HEK293 (cell line): ENCODE data around the gene FRMD3.

ENCODE experiments used
- HOXC10 ChIP-seq: sonication (generic); formaldehyde crosslinking; IDR thresholded peaks from 2 replicates; pipeline ENCODE4 v1.8.1; 2023; ENCODE audit warnings: mild to moderate bottlenecking, missing genetic modification reagents
- ZBTB17 ChIP-seq: fragments of 450-650 bp; formaldehyde crosslinking; IDR thresholded peaks from 2 replicates; pipeline ENCODE4 v1.5.1; 2016; ENCODE audit warnings: missing biosample characterization, missing genetic modification characterization
- ZIC2 ChIP-seq: fragments of 450-650 bp; formaldehyde crosslinking; IDR thresholded peaks from 2 replicates; pipeline ENCODE4 v1.5.1; 2016; ENCODE audit warnings: missing biosample characterization, missing genetic modification characterization
- ZNF239 ChIP-seq: fragments of 450-650 bp; formaldehyde crosslinking; IDR thresholded peaks from 2 replicates; pipeline ENCODE4 v1.5.1; 2016; ENCODE audit warnings: missing biosample characterization, missing genetic modification characterization
- ZNF510 ChIP-seq: fragments of 450-650 bp; formaldehyde crosslinking; IDR thresholded peaks from 2 replicates; pipeline ENCODE4 v1.5.1; 2018; ENCODE audit warnings: mild to moderate bottlenecking, missing genetic modification characterization, missing biosample characterization; ENCODE audit not compliant: insufficient replicate concordance
- ZNF654 ChIP-seq: fragments of 450-650 bp; formaldehyde crosslinking; IDR thresholded peaks from 2 replicates; pipeline ENCODE4 v1.5.1; 2016; ENCODE audit warnings: low read depth, missing biosample characterization, missing genetic modification characterization
- ZNF660 ChIP-seq: fragments of 450-650 bp; IDR thresholded peaks from 2 replicates; pipeline ENCODE4 v1.5.1; 2018; ENCODE audit warnings: missing biosample characterization, mild to moderate bottlenecking, missing genetic modification characterization
- ZNF837 ChIP-seq: fragments of 450-650 bp; formaldehyde crosslinking; IDR thresholded peaks from 2 replicates; pipeline ENCODE4 v1.5.1; 2016; ENCODE audit warnings: missing biosample characterization, missing genetic modification characterization
- TF ChIP-seq, protein P1 (sequence below): fragments of 450-650 bp; formaldehyde crosslinking; IDR thresholded peaks from 2 replicates; pipeline ENCODE4 v1.5.1; 2016; ENCODE audit warnings: missing biosample characterization, missing genetic modification characterization
- TF ChIP-seq, protein P2 (sequence below): fragments of 450-650 bp; formaldehyde crosslinking; IDR thresholded peaks from 2 replicates; pipeline ENCODE4 v1.5.1; 2016; ENCODE audit warnings: missing biosample characterization, missing genetic modification characterization, borderline replicate concordance

DNA sequence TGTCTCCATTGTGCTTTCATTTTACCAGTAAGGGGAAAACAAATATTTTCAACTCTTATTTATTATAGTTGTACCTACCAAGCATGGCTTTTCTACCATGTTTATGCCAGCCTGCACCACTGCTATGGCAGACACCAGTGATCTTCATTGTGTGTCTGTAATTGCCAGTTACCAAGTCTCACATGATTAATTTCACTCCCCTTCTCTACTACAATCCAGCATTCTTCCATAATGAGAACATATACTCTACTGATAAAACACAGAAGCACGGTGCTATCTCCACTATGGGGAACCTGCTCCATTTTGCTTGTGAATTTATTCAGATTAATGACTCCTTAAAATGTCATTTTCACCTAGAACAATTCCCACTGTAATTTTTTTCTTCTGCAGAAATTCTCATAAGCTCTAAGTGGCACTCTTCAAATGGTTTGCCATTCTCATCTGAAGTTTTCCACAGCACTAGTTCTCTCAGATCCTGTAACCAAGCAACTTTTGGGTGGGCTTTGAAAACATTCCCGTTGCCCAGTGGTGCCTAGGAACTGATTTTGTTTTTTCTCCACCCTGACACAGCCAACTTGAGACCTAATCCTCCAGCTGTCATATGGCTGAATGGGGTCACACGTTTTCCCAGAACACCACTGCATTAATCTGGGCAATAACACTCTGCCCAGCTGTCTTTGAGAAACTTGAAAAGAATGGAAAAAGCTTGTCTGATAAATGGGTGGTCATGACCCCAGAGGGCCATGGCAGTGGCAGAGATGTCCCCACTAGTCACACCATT lies 252.6 kb downstream of the FRMD3 start:
- TF ChIP-seq, protein P1, sequence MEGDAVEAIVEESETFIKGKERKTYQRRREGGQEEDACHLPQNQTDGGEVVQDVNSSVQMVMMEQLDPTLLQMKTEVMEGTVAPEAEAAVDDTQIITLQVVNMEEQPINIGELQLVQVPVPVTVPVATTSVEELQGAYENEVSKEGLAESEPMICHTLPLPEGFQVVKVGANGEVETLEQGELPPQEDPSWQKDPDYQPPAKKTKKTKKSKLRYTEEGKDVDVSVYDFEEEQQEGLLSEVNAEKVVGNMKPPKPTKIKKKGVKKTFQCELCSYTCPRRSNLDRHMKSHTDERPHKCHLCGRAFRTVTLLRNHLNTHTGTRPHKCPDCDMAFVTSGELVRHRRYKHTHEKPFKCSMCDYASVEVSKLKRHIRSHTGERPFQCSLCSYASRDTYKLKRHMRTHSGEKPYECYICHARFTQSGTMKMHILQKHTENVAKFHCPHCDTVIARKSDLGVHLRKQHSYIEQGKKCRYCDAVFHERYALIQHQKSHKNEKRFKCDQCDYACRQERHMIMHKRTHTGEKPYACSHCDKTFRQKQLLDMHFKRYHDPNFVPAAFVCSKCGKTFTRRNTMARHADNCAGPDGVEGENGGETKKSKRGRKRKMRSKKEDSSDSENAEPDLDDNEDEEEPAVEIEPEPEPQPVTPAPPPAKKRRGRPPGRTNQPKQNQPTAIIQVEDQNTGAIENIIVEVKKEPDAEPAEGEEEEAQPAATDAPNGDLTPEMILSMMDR (tag by site-specific recombination), result no peak
- TF ChIP-seq ZIC2 (tag by site-specific recombination), result no peak
- TF ChIP-seq ZNF510 (tag by site-specific recombination), result no peak
- TF ChIP-seq, protein P2, sequence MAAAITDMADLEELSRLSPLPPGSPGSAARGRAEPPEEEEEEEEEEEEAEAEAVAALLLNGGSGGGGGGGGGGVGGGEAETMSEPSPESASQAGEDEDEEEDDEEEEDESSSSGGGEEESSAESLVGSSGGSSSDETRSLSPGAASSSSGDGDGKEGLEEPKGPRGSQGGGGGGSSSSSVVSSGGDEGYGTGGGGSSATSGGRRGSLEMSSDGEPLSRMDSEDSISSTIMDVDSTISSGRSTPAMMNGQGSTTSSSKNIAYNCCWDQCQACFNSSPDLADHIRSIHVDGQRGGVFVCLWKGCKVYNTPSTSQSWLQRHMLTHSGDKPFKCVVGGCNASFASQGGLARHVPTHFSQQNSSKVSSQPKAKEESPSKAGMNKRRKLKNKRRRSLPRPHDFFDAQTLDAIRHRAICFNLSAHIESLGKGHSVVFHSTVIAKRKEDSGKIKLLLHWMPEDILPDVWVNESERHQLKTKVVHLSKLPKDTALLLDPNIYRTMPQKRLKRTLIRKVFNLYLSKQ (tag by site-specific recombination), result no peak
- TF ChIP-seq ZNF660 (tag by site-specific recombination), result no peak
- no peak for TF ChIP-seq ZNF654 (tag by site-specific recombination)
- no peak for TF ChIP-seq ZBTB17 (tag by site-specific recombination)
- TF ChIP-seq ZNF239 (tag by site-specific recombination), result no peak
- TF ChIP-seq HOXC10 (CRISPR knock-in tag), result no peak
- TF ChIP-seq ZNF837 (tag by site-specific recombination), result no peak
